Endodermal cell (in vitro differentiated cells): ENCODE results near the gene MYO18B. TPM values are rescaled to one million over a fixed set of nuclear protein-coding genes. Genes with fewer than 3 reads are reported as not detected.

ENCODE experiments used
- DNase-seq: peaks from one replicate; pipeline ENCODE4 v3.0.0-alpha.2; 2017
- H3K27ac ChIP-seq: 2 replicates; pipeline ENCODE4 v1.5.1; 2013; ENCODE audit warnings: mild to moderate bottlenecking, low read depth, low read length, moderate library complexity
- H3K27me3 ChIP-seq: 2 replicates; pipeline ENCODE4 v1.6.1; 2013; ENCODE audit warnings: mild to moderate bottlenecking, low read length, moderate library complexity; ENCODE audit not compliant: insufficient read depth, control insufficient read depth, poor library complexity, severe bottlenecking
- H3K36me3 ChIP-seq: 2 replicates; pipeline ENCODE4 v1.7.0; 2013; ENCODE audit warnings: mild to moderate bottlenecking, low read length, moderate library complexity; ENCODE audit not compliant: control insufficient read depth, insufficient read depth
- H3K4me1 ChIP-seq: one replicate; pipeline ENCODE4 v1.7.0; 2013; ENCODE audit warnings: low read length; ENCODE audit not compliant: control insufficient read depth, insufficient read depth
- H3K4me3 ChIP-seq: 2 replicates; pipeline ENCODE4 v1.5.1; 2013; ENCODE audit warnings: mild to moderate bottlenecking, low read length, moderate library complexity
- H3K9ac ChIP-seq: 2 replicates; pipeline ENCODE4 v1.6.1; 2013; ENCODE audit warnings: mild to moderate bottlenecking, low read length, moderate library complexity; ENCODE audit not compliant: poor library complexity, severe bottlenecking; ENCODE audit errors: extremely low read depth
- H3K9me3 ChIP-seq: 2 replicates; pipeline ENCODE4 v1.6.1; 2013; ENCODE audit warnings: mild to moderate bottlenecking, low read length, moderate library complexity; ENCODE audit not compliant: control insufficient read depth
- H3K27ac Mint-ChIP-seq: 2 replicates; pipeline ENCODE4 v1.8.0; 2020; ENCODE audit warnings: mixed read lengths
- H3K27me3 Mint-ChIP-seq: 2 replicates; pipeline ENCODE4 v1.8.0; 2021; ENCODE audit warnings: mild to moderate bottlenecking, mixed read lengths; ENCODE audit not compliant: insufficient read depth
- H3K36me3 Mint-ChIP-seq: 2 replicates; pipeline ENCODE4 v1.8.0; 2020; ENCODE audit warnings: low read depth, mixed read lengths
- H3K4me1 Mint-ChIP-seq: 2 replicates; pipeline ENCODE4 v1.8.0; 2020; ENCODE audit warnings: mixed read lengths
- H3K4me3 Mint-ChIP-seq: 2 replicates; pipeline ENCODE4 v1.8.0; 2020; ENCODE audit warnings: mild to moderate bottlenecking, moderate library complexity, mixed read lengths
- H3K9me3 Mint-ChIP-seq: 2 replicates; pipeline ENCODE4 v1.8.0; 2020; ENCODE audit warnings: mild to moderate bottlenecking, mixed read lengths
- CTCF ChIP-seq: fragments of 200-600 bp; sonication (generic); conservative IDR thresholded peaks from 2 replicates; pipeline ENCODE4 v1.5.0; 2021; ENCODE audit warnings: antibody characterized with exemption, mild to moderate bottlenecking
- WGBS, 2 experiments: methylation state at CpG; one replicate each; pipeline versions ENCODE4 v1.1.5 to v1.1.7; 2013; ENCODE audit warnings: missing lambda C conversion rate in 2 of 2, mixed read lengths in 1 of 2; ENCODE audit not compliant: insufficient coverage in 1 of 2, insufficient read length in 1 of 2; 5-methylcytosine and 5-hydroxymethylcytosine counted together
- total RNA-seq, 2 donors: library from RNA; stranded (reverse); fragmentation: NEBNext Ultra II Directional in 1 of 2; extraction: Animal tissue kit (Norgen Biotek cat#: 25700) in 1 of 2; gene quantifications; 2 replicates in 1 of 2; 3 replicates in 1 of 2; pipeline ENCODE4 v1.2.1, GENCODE V29; 2021

Gene MYO18B
- total RNA-seq, 2 donors from 2014 or later, result 0.77 to 0.84 TPM

GRCh38 chr22:25750569-25751173 is 8.7 kb downstream of the MYO18B start:
- Histone ChIP-seq H3K9me3 (no peaks in the 10 kb centered on the region), H3K27ac (no peak overlapping the region), H3K36me3 (no peaks in the 10 kb centered on the region), H3K4me3 (no peak overlapping the region), H3K9ac (no peak overlapping the region), H3K4me1 (peaks cover 2% of the 10 kb centered on the region), H3K27me3 (no peaks in the 10 kb centered on the region)
- peaks cover 2% of the 10 kb centered on the region for H3K4me1 Mint-ChIP-seq
- peak; percentile 31 for TF ChIP-seq CTCF
- H3K9me3 Mint-ChIP-seq, result peaks cover 9% of the 10 kb centered on the region
- WGBS, 2 experiments, result 72 to 86% methylated on average over 6 of the region's 6 CpGs
- H3K4me3 Mint-ChIP-seq, result no peak overlapping the region
- no peak for DNase-seq
- H3K36me3 Mint-ChIP-seq, result no peaks in the 10 kb centered on the region
- H3K27me3 Mint-ChIP-seq, result peaks cover 12% of the 10 kb centered on the region
- H3K27ac Mint-ChIP-seq, result no peak overlapping the region

- peaks cover 12% of the 10 kb centered on the region for H3K27me3 Mint-ChIP-seq
- no peak overlapping the region for H3K27ac ChIP-seq
- TF ChIP-seq CTCF, result no peak
- no peaks in the 10 kb centered on the region for H3K36me3 Mint-ChIP-seq
- no peaks in the 10 kb centered on the region for H3K9me3 ChIP-seq
- H3K27ac Mint-ChIP-seq, result no peak overlapping the region
- H3K9ac ChIP-seq, result no peak overlapping the region
- peaks cover 9% of the 10 kb centered on the region for H3K9me3 Mint-ChIP-seq
- WGBS, 2 experiments, result 70 to 82% methylated on average over 2 to 4 of the region's 4 CpGs
- H3K4me3 ChIP-seq, result no peak overlapping the region
- H3K36me3 ChIP-seq, result no peaks in the 10 kb centered on the region
- peaks cover 2% of the 10 kb centered on the region for H3K4me1 Mint-ChIP-seq
- peaks cover 2% of the 10 kb centered on the region for H3K4me1 ChIP-seq
- no peak for DNase-seq
- no peaks in the 10 kb centered on the region for H3K27me3 ChIP-seq
- no peak overlapping the region for H3K4me3 Mint-ChIP-seq
Measured at GRCh38 chr22:25751174-25751581, 9.2 kb downstream of the MYO18B start.

- Mint-ChIP-seq H3K4me3 (no peak overlapping the region), H3K27ac (no peak overlapping the region), H3K4me1 (peaks cover 2% of the 10 kb centered on the region), H3K36me3 (no peaks in the 10 kb centered on the region), H3K9me3 (peaks cover 9% of the 10 kb centered on the region), H3K27me3 (peaks cover 12% of the 10 kb centered on the region)
- Histone ChIP-seq H3K9ac (no peak overlapping the region), H3K9me3 (no peaks in the 10 kb centered on the region), H3K27ac (no peak overlapping the region), H3K27me3 (no peaks in the 10 kb centered on the region), H3K36me3 (no peaks in the 10 kb centered on the region), H3K4me1 (peaks cover 2% of the 10 kb centered on the region), H3K4me3 (no peak overlapping the region)
- no peak for TF ChIP-seq CTCF
- DNase-seq, result no peak
- WGBS, 2 experiments, result 96 to 97% methylated on average over 39 to 48 of the region's 48 CpGs
Measured at GRCh38 chr22:25752615-25753214, 10.7 kb downstream of the MYO18B start.
